NCI-H2081 treated with DMSO at 0.1 percent for 48 hours (cell line): ENCODE results near the gene TEAD1.
"Not testable (repeated sequence)": the region's sequence is repeated elsewhere in the genome, so short reads cannot be mapped to it uniquely, and the experiment has no call there.

ENCODE experiments used
- DNase-seq: peaks from one replicate; lab custom pipeline; 2025; lab: John Stamatoyannopoulos, UW

Gene TEAD1

GRCh38 chr11:12737024-12737423 lies 62.8 kb downstream of the TEAD1 start:
- DNase-seq, result no peak

- no peak for DNase-seq
Observed at GRCh38 chr11:12741671-12742216, 67.5 kb downstream of the TEAD1 start.

DNA sequence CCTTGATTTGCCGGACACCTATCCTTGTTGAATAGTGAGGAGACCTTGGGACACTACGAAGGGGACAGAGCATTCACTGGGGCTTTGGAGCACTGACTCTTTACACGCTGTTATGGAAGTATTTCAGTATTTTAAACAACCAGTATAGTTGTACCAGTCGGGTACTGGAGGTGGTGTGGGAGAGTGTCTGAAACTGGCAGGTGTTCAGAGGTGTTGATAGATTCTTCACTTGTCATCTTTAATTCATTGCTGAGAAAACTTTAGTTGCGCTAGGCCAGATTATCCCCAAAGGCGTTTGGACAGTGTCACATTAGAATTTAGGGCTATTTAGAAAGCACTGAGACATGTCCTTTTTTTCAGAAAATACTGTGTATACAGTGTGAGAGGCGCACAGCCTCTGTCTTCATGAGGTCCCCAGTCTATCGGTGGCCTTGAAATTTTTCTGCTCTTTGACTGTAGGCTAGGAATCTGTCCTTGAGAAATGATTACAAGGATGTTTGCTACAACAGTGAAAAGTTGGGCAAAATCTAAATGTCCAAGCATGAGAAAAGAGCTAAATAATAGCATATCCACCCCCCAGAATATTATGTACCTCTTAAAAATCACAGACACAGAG lies 69.7 kb downstream of the TEAD1 start:
- DNase-seq, result no peak

GRCh38 chr11:12744826-12745502 lies 70.7 kb downstream of the TEAD1 start:
- DNase-seq, result no peak

- no peak for DNase-seq
Observed at GRCh38 chr11:12745787-12746186, 71.6 kb downstream of the TEAD1 start.

- DNase-seq, result peak; percentile 64
Observed at GRCh38 chr11:12746593-12747097, 72.4 kb downstream of the TEAD1 start.

GRCh38 chr11:12748561-12748960 lies 74.3 kb downstream of the TEAD1 start:
- DNase-seq, result no peak

GRCh38 chr11:12749442-12749841 lies 75.2 kb downstream of the TEAD1 start:
- no peak for DNase-seq

GRCh38 chr11:12750181-12750580 lies 76.0 kb downstream of the TEAD1 start:
- DNase-seq, result no peak

GRCh38 chr11:12752868-12753524 lies 78.8 kb downstream of the TEAD1 start:
- no peak for DNase-seq

- no peak for DNase-seq
Observed at GRCh38 chr11:12754021-12754420, 79.8 kb downstream of the TEAD1 start.

DNA sequence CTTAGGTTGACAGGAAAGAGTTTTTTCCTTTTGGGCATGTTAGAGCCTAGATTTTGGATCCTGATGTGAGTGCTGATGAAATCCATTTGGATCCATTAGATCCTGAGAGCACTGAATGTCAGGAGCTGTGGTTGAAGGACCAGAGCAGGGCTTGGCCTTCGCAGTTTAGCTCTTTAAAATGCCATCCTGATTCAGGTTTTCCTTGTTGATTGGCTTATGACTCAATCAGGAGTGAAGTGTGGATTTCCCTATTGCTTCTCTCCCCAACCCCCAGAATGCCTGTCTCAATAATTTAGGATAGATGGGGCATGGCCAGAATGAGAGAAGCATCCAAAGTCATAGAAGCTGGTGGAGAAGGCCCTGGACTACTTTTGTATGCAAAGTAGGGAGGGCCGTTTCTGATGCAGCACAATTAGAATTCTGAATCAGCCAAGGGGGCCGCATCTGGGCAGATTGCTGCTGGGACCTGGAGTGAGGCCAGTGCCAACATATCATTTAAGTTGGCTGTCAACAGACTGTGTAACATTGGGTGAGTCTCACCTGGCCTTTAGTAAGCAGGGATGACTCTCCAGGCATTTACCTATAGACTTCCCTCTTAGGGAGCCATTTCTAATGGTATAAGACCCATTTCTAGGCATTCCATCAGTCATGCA lies 80.5 kb downstream of the TEAD1 start:
- DNase-seq, result peak; percentile 26

DNA sequence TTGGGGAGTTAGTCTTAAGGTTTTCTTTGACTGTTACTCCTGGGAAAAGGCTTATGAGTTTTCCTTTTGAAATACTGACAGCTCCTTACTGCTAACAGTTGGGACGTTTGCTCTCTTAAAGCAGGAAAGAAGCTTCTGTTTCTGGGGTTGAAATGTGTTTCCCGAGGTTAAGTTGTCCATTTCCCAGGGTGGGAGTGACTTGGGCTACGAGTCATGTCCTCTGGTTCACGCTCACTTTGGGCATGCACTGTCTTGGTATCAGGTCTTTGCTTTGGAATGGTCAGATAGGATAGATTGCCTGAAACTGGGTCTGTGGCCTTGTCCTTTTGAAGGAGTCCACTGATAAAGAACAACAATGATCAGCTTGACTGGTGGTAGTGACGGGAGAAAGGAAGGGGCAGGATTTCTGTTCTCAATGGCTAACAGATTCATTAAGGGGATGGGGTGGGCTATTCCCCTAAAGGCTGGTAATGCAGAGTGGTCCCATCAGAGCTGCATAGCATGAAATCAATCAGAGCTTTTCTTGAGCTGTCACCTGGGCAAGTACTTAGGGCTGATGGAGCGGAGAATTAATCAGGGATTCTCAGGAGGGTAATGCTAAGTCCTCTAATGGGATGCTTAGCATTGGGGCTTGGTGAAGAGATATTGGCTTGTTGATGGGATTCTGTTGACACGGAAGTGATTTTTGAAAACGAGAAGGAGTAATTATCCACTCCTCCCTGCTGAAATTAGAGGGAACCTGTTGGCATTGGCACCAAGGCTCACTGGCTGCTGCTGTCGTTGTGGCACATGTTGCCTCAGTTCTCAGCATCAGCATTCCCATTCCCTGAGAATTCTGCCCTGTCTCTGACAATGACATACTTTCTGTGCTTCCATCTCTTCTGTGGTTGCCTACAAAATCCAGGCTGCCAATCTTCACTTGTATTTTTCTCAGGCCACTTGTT lies 81.6 kb downstream of the TEAD1 start:
- DNase-seq, result peak; percentile 68

DNA sequence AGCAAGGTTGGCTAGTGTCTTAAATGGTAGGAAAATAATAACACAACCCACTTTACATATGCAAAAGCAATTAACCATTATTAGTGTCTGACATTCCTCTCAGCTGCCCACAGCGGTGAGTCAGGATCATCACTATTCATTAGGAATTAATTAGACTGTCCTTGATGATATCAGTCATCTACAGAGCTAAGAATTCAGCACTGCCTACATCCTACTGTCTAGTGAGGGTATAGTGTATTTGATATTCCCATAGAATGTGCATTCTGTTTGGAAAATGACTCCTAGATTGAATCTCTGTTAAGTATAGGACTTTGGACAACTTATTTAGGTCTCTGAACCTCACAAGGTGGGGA lies 82.2 kb downstream of the TEAD1 start:
- no peak for DNase-seq

DNA sequence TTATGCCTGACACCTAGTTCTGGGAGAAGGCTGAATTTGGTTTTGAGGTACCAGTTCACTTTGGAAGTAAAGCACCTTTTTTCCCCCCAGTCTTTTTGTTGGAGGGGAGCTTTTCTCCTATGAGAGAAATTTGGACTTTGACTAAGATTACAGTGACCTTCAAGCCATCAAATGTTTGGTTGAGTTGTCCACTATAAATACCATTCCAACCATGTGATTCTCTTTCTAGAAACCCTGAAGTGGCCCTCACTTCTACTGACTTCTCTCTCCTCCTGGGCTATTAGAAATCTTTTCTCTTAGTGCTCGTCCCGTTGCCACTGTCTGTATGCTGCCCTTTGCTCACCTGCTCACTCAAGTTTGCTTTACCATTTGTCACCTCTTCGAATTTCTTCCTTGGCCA lies 82.6 kb downstream of the TEAD1 start:
- DNase-seq, result no peak

- DNase-seq, result no peak
Observed at GRCh38 chr11:12757416-12757815, 83.2 kb downstream of the TEAD1 start.

DNA sequence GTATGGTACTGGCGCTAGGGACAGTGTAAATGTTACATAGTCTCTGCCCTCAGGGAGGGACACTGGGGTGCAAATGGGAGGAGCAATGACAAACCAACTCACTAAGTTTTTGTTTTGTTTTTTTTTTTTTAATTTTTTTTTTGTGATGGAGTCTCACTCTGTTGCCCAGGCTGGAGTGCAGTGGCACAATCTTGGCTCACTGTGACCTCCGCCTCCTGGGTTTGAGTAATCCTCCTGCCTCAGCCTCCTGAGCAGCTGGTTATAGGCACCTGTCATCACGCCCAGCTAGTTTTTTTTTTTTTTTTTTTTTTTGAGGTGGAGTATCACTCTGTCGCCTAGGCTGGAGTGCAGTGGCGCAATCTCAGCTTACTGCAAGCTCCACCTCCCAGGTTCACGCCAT lies 83.9 kb downstream of the TEAD1 start:
- DNase-seq, result not testable (repeated sequence)

GRCh38 chr11:12761029-12761428 lies 86.8 kb downstream of the TEAD1 start:
- DNase-seq, result no peak

- DNase-seq, result peak; percentile 98
Observed at GRCh38 chr11:12762278-12762677, 88.1 kb downstream of the TEAD1 start.

DNA sequence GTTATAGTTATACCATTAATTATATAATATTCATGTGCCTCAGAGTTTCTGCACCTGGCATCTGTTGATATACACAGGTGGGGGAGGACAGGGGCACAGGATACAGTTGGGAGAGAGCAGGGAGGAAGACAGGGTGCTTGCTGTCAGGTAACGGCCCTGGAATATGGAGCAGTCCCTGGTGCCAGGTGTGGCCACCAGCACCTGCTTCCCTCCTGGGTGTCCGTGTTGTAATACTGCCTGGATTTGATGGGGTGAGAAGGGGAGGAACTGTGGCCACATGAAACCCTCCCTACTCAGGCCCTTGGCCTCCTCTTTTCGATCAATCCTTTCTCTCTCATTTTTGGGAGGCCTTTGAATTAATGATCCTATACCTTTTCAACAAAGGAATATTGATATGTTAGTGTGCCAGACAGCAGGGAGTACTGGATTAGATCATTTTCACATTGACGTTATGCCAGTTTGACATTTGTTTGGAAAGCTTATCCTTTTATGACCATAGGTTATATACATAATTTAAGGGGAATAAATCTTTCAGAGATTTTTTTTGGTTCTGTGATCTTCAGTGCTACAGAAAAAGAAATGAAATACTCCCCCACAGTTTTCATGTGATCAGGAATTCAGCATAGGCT lies 88.6 kb downstream of the TEAD1 start:
- peak; percentile 77 for DNase-seq
